Right ventricle myocardium superior (tissue), 1 donor: ENCODE results near the gene PRH1. TPM values are rescaled to one million over a fixed set of nuclear protein-coding genes. Genes with fewer than 3 reads are reported as not detected.

Experiments used
- ATAC-seq: fragments of 200-7000 bp; cut with Tn5 transposase; one replicate; pipeline ENCODE4 v1.9.1; 2020; ENCODE audit warnings: mild to moderate bottlenecking; ENCODE audit not compliant: poor library complexity
- DNase-seq: peaks from one replicate; pipeline ENCODE4 v3.0.0-alpha.2; 2020
- intact Hi-C: fragments of 100-400 bp; cut with DNase I; formaldehyde crosslinking; loops from one replicate; pipeline ENCODE4 v1.11.2; 2022
- long read RNA-seq: library from polyadenylated mRNA; unstranded; transcript quantifications from one replicate; pipeline ENCODE4 v2.0.0, GENCODE V29; 2021
- total RNA-seq: library from RNA; stranded (reverse); fragmentation: NEBNext Ultra II Directional; extraction: Animal tissue kit (Norgen Biotek cat#: 25700); gene quantifications from one replicate; pipeline ENCODE4 v1.2.1, GENCODE V29; 2021
- donor health status: DM: no; HTN: yes; CAD: no; lungs with severe emphysema.

PRH1 gene
- 2.5 TPM for total RNA-seq
- long read RNA-seq: 0 reads

- DNase-seq (no peak), ATAC-seq (no peak)
- intact Hi-C loops: no loop called here
These were observed at the start of gene PRH1 for GRCh38 chr12:10884086-10884725. PRH1 (minus strand) TSS chr12:10884255; CDS start chr12:10884217, 38 bp downstream.

- intact Hi-C loops: no loop called here
- ATAC-seq (no peak), DNase-seq (no peak)
These were observed 44.8 kb upstream of the PRH1 start, which contains the start of gene PRH2 for GRCh38 chr12:10928746-10929286. PRH2 (plus strand) TSS chr12:10929236; CDS start chr12:10929274, 38 bp downstream.

GRCh38 chr12:10926269-10926668 is 42.2 kb upstream of the PRH1 start:
- intact Hi-C loops: no loop called here
- no peak for DNase-seq
- no peak for ATAC-seq

- ATAC-seq: no peak
- intact Hi-C loops: no loop called here
- no peak for DNase-seq
These were observed 35.8 kb upstream of the PRH1 start for GRCh38 chr12:10919809-10920208.

- peak; percentile 76 for ATAC-seq
- no peak for DNase-seq
- intact Hi-C loops: no loop called here
These were observed 26.3 kb upstream of the PRH1 start for GRCh38 chr12:10910380-10910779.

- intact Hi-C loops: no loop called here
- DNase-seq: no peak
- ATAC-seq: no peak
These were observed 25.4 kb upstream of the PRH1 start, which contains the start of gene TAS2R13 for GRCh38 chr12:10909462-10909861. TAS2R13 (minus strand) TSS chr12:10909562; CDS start chr12:10909298, 264 bp downstream.

GRCh38 chr12:10904686-10905085 is 20.6 kb upstream of the PRH1 start:
- ATAC-seq (no peak), DNase-seq (no peak)
- intact Hi-C loops: no loop called here

- DNase-seq (no peak), ATAC-seq (no peak)
- intact Hi-C loops: no loop called here
These were observed 17.4 kb upstream of the PRH1 start for GRCh38 chr12:10901427-10901826.

GRCh38 chr12:10900972-10901371 is 16.9 kb upstream of the PRH1 start:
- ATAC-seq (no peak), DNase-seq (no peak)
- intact Hi-C loops: no loop called here

- ATAC-seq: no peak
- intact Hi-C loops: no loop called here
- no peak for DNase-seq
These were observed 16.5 kb upstream of the PRH1 start for GRCh38 chr12:10900530-10900929.

- ATAC-seq: no peak
- intact Hi-C loops: no loop called here
These were observed 12.8 kb upstream of the PRH1 start for GRCh38 chr12:10896854-10897253.

GRCh38 chr12:10891937-10892336 is 7.9 kb upstream of the PRH1 start:
- no peak for ATAC-seq
- intact Hi-C loops: no loop called here
- no peak for DNase-seq

More at GRCh38 chr12:10896854-10897253, 12.8 kb upstream of the PRH1 start:
- DNase-seq: no peak

GRCh38 chr12:10889226-10889625 is 5.2 kb upstream of the PRH1 start:
- no peak for ATAC-seq
- DNase-seq: no peak
- intact Hi-C loops: no loop called here

- intact Hi-C loops: no loop called here
- DNase-seq (no peak), ATAC-seq (no peak)
These were observed 10.7 kb downstream of the PRH1 start for GRCh38 chr12:10873378-10873777.

- intact Hi-C loops: loop anchor here (10.0 kb wide), 1 partner anchor 617 kb away; no protein-coding TSS in a partner anchor
- DNase-seq (no peak), ATAC-seq (no peak)
These were observed 16.7 kb downstream of the PRH1 start for GRCh38 chr12:10867381-10867780.

GRCh38 chr12:10863512-10864218 is 20.4 kb downstream of the PRH1 start:
- intact Hi-C loops: loop anchor here (10.0 kb wide), 1 partner anchor 621 kb away; no protein-coding TSS in a partner anchor
- DNase-seq: no peak
- ATAC-seq: no peak

- no peak for DNase-seq
- intact Hi-C loops: loop anchor here (10.0 kb wide), 1 partner anchor 623 kb away; no protein-coding TSS in a partner anchor
- no peak for ATAC-seq
These were observed 22.7 kb downstream of the PRH1 start for GRCh38 chr12:10861366-10861765.

- DNase-seq: no peak
- no peak for ATAC-seq
- intact Hi-C loops: no loop called here
These were observed 28.2 kb downstream of the PRH1 start for GRCh38 chr12:10855807-10856206.

- ATAC-seq (no peak), DNase-seq (no peak)
- intact Hi-C loops: no loop called here
These were observed 30.3 kb downstream of the PRH1 start for GRCh38 chr12:10853776-10854175.
